ENCODE results near the gene COX7A2L. TPM values are rescaled to one million over a fixed set of nuclear protein-coding genes. Genes with fewer than 3 reads are reported as not detected.
A peak's percentile ranks its signal among the peaks of the same experiment; 100 is the strongest.

Gene COX7A2L
- total RNA-seq, 3 donors from 2014 or later (not counting 1 experiment from before 2014, with no cell fraction given), result 45.8 to 59.1 (median 58.1) TPM

DNA sequence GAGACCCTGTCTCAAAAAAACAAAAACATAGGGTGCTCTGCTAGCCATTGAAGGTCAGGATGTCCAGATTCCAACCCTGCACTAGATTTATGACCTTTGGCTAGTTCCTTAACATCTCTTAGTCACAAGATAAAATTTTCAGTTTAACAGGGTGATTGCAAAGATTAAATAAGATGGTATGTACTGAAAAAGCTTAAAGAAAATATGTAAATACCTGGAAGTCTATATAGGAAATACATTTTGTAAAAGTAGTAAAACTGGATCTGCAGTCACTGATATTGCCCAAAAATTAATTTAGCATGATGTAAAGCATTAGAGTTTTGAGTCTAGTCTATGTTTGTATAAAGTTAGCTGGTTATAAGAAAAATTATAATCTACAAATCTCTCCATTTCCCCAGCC lies 5.4 kb upstream of the COX7A2L start:
- H3K36me3 Mint-ChIP-seq, result no peaks in the 10 kb centered on the region
- no peak overlapping the region for H3K27ac Mint-ChIP-seq
- DNase-seq (no peak), ATAC-seq (no peak)
- intact Hi-C loops (cut with micrococcal nuclease), result no loop called here
- H3K4me3 ChIP-seq (ENCODE audit: low read length), result no peak overlapping the region
- no peaks in the 10 kb centered on the region for H3K9me3 Mint-ChIP-seq
- no peak overlapping the region for H3K27ac ChIP-seq (ENCODE audit: low read length)
- H3K27me3 ChIP-seq (ENCODE audit: control insufficient read depth, insufficient read depth, low read length), result no peaks in the 10 kb centered on the region
- H3K4me3 Mint-ChIP-seq, result no peak overlapping the region
- peaks cover 5% of the 10 kb centered on the region for H3K4me1 ChIP-seq (ENCODE audit: control insufficient read depth, insufficient read depth, low read length)
- H3K4me1 Mint-ChIP-seq, result peaks cover 8 to 10% of the 10 kb centered on the region in 2 donors
- H3K27me3 Mint-ChIP-seq (ENCODE audit: low read depth in 2 of 2), result peaks cover 0 to 2% of the 10 kb centered on the region in 2 donors
- H3K36me3 ChIP-seq (ENCODE audit: control insufficient read depth, insufficient read depth, low read length), result no peaks in the 10 kb centered on the region
- no peaks in the 10 kb centered on the region for H3K9me3 ChIP-seq (ENCODE audit: control insufficient read depth, insufficient read depth, low read length)
- TF ChIP-seq, protein P1, sequence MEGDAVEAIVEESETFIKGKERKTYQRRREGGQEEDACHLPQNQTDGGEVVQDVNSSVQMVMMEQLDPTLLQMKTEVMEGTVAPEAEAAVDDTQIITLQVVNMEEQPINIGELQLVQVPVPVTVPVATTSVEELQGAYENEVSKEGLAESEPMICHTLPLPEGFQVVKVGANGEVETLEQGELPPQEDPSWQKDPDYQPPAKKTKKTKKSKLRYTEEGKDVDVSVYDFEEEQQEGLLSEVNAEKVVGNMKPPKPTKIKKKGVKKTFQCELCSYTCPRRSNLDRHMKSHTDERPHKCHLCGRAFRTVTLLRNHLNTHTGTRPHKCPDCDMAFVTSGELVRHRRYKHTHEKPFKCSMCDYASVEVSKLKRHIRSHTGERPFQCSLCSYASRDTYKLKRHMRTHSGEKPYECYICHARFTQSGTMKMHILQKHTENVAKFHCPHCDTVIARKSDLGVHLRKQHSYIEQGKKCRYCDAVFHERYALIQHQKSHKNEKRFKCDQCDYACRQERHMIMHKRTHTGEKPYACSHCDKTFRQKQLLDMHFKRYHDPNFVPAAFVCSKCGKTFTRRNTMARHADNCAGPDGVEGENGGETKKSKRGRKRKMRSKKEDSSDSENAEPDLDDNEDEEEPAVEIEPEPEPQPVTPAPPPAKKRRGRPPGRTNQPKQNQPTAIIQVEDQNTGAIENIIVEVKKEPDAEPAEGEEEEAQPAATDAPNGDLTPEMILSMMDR (IDR thresholded peaks at IDR 0.05), result no peak

DNA sequence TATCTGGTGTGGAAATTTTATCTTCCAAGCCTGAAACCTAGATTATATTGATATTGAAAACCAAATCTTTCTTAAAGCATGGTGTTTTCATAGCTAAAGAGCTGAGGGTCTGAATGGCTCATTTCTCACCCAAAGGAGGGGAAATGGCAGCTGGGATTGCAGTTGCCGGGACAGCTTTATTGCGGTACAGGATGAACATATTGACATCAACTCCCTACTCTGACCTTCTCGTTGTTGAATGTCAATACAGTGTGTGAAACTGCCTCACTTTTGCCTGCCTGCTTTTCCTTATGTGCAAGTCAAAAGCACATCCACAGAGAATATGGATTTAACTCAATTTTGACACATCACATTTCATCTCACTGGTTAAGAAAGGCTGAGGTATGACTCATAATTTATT lies 3.6 kb upstream of the COX7A2L start:
- Histone ChIP-seq H3K4me3 (ENCODE audit: low read length) (no peak overlapping the region), H3K36me3 (ENCODE audit: control insufficient read depth, insufficient read depth, low read length) (no peaks in the 10 kb centered on the region), H3K27ac (ENCODE audit: low read length) (no peak overlapping the region), H3K27me3 (ENCODE audit: control insufficient read depth, insufficient read depth, low read length) (no peaks in the 10 kb centered on the region), H3K4me1 (ENCODE audit: control insufficient read depth, insufficient read depth, low read length) (peaks cover 15% of the 10 kb centered on the region), H3K9me3 (ENCODE audit: control insufficient read depth, insufficient read depth, low read length) (no peaks in the 10 kb centered on the region)
- Mint-ChIP-seq H3K9me3 (no peaks in the 10 kb centered on the region), H3K4me3 (no peak overlapping the region), H3K27ac (no peak overlapping the region), H3K4me1 (peaks cover 23 to 26% of the 10 kb centered on the region in 2 donors), H3K36me3 (no peaks in the 10 kb centered on the region), H3K27me3 (ENCODE audit: low read depth in 2 of 2) (no peaks in the 10 kb centered on the region)
- 89% methylated on average over 3 of the region's 3 CpGs for WGBS (ENCODE audit: insufficient coverage)
- intact Hi-C loops (cut with micrococcal nuclease), result loop anchor here (5.0 kb wide), 1 partner anchor 1233 kb away; the partner anchor contains the start of gene THADA
- ATAC-seq (no peak), DNase-seq (no peak)
- TF ChIP-seq, protein P1 (IDR thresholded peaks at IDR 0.05), result no peak

DNA sequence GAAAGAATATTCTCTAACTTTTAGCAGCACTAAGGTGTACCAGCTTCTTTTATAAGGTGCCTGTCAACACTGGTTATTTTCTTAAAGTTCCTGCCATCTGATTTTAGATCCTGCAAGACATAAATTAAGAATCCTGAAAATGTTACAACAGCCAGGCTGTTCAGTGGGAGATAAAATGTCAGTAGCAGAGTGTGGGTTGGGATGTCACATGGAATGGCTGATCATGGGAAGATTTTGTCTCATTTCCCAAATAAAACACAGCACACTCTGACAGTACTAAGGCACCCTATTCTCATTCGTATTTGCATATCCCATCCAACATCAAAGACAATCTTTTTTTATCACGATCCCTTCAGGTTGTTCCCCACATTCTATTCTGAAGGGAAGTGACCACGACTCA lies 2.4 kb upstream of the COX7A2L start:
- Histone ChIP-seq H3K27ac (ENCODE audit: low read length) (no peak overlapping the region), H3K4me3 (ENCODE audit: low read length) (no peak overlapping the region), H3K9me3 (ENCODE audit: control insufficient read depth, insufficient read depth, low read length) (no peaks in the 10 kb centered on the region), H3K36me3 (ENCODE audit: control insufficient read depth, insufficient read depth, low read length) (no peaks in the 10 kb centered on the region), H3K4me1 (ENCODE audit: control insufficient read depth, insufficient read depth, low read length) (peaks cover 23% of the 10 kb centered on the region), H3K27me3 (ENCODE audit: control insufficient read depth, insufficient read depth, low read length) (no peaks in the 10 kb centered on the region)
- WGBS (ENCODE audit: insufficient coverage), result 78% methylated on average over 3 of the region's 3 CpGs
- TF ChIP-seq, protein P1 (IDR thresholded peaks at IDR 0.05), result no peak
- DNase-seq (no peak), ATAC-seq (no peak)
- no peak overlapping the region for H3K4me3 Mint-ChIP-seq
- no peaks in the 10 kb centered on the region for H3K27me3 Mint-ChIP-seq (ENCODE audit: low read depth in 2 of 2)
- H3K27ac Mint-ChIP-seq, result no peak overlapping the region
- H3K9me3 Mint-ChIP-seq, result no peaks in the 10 kb centered on the region
- no peaks in the 10 kb centered on the region for H3K36me3 Mint-ChIP-seq
- H3K4me1 Mint-ChIP-seq, result peaks cover 35 to 38% of the 10 kb centered on the region in 2 donors
- intact Hi-C loops (cut with micrococcal nuclease), result loop anchor here (5.0 kb wide), 1 partner anchor 1234 kb away; the partner anchor contains the start of gene THADA

DNA sequence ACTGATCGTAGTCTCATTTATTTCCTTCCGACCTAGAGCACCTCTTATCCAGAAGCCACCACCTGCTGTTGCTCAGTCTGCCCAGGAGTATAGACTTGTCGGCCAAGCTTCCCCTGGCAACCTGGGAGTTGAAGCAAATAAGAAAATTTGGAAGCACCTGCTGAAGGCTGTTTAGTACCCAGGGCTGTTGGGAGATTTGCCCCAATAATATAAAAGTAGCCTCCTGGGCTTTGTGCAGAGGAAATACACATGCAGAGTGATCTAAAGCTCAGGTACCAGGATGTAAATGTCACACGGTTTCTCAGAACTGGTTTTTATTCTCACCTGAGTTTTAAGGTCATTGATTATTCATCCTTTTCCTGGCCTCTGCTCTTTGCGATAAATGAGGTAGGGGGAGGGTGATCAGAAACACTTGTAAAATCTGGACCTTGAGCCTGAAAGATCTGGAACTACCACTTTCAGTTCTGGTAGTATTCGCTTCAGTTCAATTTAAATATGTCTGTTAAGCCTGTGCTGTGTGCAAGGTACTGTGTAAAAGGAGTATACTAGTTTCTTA lies 789 bp upstream of the COX7A2L start:
- Histone ChIP-seq H3K9me3 (ENCODE audit: control insufficient read depth, insufficient read depth, low read length) (no peaks in the 10 kb centered on the region), H3K4me3 (ENCODE audit: low read length) (peak overlapping the region; percentile 78), H3K36me3 (ENCODE audit: control insufficient read depth, insufficient read depth, low read length) (no peaks in the 10 kb centered on the region), H3K27me3 (ENCODE audit: control insufficient read depth, insufficient read depth, low read length) (no peaks in the 10 kb centered on the region), H3K4me1 (ENCODE audit: control insufficient read depth, insufficient read depth, low read length) (peaks cover 23% of the 10 kb centered on the region), H3K27ac (ENCODE audit: low read length) (peak overlapping the region; percentile 90)
- no peaks in the 10 kb centered on the region for H3K9me3 Mint-ChIP-seq
- ATAC-seq (no peak), DNase-seq (no peak)
- intact Hi-C loops (cut with micrococcal nuclease), result loop anchor here (1.0 to 5.0 kb wide), 4 partner anchors 193 to 1235 kb away; partner anchors contain the start of genes EML4 and THADA
- peak overlapping the region; percentile 91 for H3K4me3 Mint-ChIP-seq
- peak overlapping the region; percentile 92 to 94 for H3K27ac Mint-ChIP-seq
- 20% methylated on average over 6 of the region's 6 CpGs for WGBS (ENCODE audit: insufficient coverage)
- TF ChIP-seq, protein P1 (IDR thresholded peaks at IDR 0.05), result no peak
- H3K27me3 Mint-ChIP-seq (ENCODE audit: low read depth in 2 of 2), result no peaks in the 10 kb centered on the region
- no peaks in the 10 kb centered on the region for H3K36me3 Mint-ChIP-seq
- peaks cover 49 to 53% of the 10 kb centered on the region in 2 donors for H3K4me1 Mint-ChIP-seq
